ENCODE data around the gene RAPGEF1.

DNA sequence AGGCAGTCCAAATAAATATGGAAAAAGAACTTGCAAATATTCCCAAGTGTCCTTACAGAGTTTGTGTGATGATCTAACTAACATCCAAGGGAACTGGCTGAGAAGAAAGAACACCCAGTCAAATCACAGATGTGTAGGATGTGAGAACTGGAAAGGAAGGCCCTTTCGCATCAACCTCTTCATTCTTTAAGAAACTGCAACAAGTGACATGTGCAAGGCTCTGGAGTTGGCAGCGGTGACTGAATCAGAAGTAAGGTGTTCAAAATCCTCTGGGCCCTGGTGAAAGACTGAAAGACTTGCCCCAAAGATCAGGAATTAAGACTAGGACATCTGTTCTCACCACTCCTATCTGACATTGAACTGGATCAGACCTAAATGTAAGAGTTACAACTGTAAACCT lies 88.7 kb downstream of the RAPGEF1 start:
- TF ChIP-seq, protein P1, sequence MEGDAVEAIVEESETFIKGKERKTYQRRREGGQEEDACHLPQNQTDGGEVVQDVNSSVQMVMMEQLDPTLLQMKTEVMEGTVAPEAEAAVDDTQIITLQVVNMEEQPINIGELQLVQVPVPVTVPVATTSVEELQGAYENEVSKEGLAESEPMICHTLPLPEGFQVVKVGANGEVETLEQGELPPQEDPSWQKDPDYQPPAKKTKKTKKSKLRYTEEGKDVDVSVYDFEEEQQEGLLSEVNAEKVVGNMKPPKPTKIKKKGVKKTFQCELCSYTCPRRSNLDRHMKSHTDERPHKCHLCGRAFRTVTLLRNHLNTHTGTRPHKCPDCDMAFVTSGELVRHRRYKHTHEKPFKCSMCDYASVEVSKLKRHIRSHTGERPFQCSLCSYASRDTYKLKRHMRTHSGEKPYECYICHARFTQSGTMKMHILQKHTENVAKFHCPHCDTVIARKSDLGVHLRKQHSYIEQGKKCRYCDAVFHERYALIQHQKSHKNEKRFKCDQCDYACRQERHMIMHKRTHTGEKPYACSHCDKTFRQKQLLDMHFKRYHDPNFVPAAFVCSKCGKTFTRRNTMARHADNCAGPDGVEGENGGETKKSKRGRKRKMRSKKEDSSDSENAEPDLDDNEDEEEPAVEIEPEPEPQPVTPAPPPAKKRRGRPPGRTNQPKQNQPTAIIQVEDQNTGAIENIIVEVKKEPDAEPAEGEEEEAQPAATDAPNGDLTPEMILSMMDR (IDR thresholded peaks at IDR 0.05) = no peak
- no peak for TF ChIP-seq ZFX (IDR thresholded peaks at IDR 0.05; ENCODE audit: borderline replicate concordance)

Measured in 22Rv1 (cell line).